Activated CD4-positive, alpha-beta memory T cell treated with anti-CD3 and anti-CD28 coated beads for 36 hours (primary cell): ENCODE data around the gene TMEM72. TPM values are rescaled to one million over a fixed set of nuclear protein-coding genes. Genes with fewer than 3 reads are reported as not detected.

ENCODE experiments used
- CTCF ChIA-PET: fragments of 350-600 bp; sonication (Branson Sonifier 250); formaldehyde crosslinking; loops from one replicate; lab custom pipeline; 2021; ENCODE audit warnings: antibody characterized with exemption, inconsistent platforms; lab: Charles Lee
- POLR2A ChIA-PET: fragments of 350-600 bp; sonication (Branson Sonifier 250); formaldehyde crosslinking; loops from one replicate; lab custom pipeline; 2021; ENCODE audit warnings: antibody characterized with exemption; lab: Charles Lee
- DNase-seq: peaks from one replicate; pipeline ENCODE4 v3.0.0-alpha.2; 2020
- H3K27ac Mint-ChIP-seq: one replicate; pipeline ENCODE4 v1.8.0; 2021; ENCODE audit warnings: mixed read lengths
- H3K27me3 Mint-ChIP-seq: one replicate; pipeline ENCODE4 v1.8.0; 2021; ENCODE audit warnings: mixed read lengths
- H3K36me3 Mint-ChIP-seq: one replicate; pipeline ENCODE4 v1.8.0; 2021; ENCODE audit warnings: mixed read lengths
- H3K4me1 Mint-ChIP-seq: one replicate; pipeline ENCODE4 v1.8.0; 2021; ENCODE audit warnings: low read depth, mixed read lengths
- H3K4me3 Mint-ChIP-seq: one replicate; pipeline ENCODE4 v1.8.0; 2021; ENCODE audit warnings: mild to moderate bottlenecking, mixed read lengths
- H3K9me3 Mint-ChIP-seq: one replicate; pipeline ENCODE4 v1.8.0; 2021; ENCODE audit warnings: mixed read lengths
- intact Hi-C: fragments of 100-400 bp; cut with micrococcal nuclease; formaldehyde crosslinking; loops from one replicate; pipeline ENCODE4 v1.15.1; 2023
- total RNA-seq, 2 experiments: library from RNA; stranded (reverse); gene quantifications; one replicate each; pipeline ENCODE4 v1.2.3, GENCODE V29; 2021

The TMEM72 gene
- total RNA-seq, 2 experiments from 2014 or later: not detected

DNA sequence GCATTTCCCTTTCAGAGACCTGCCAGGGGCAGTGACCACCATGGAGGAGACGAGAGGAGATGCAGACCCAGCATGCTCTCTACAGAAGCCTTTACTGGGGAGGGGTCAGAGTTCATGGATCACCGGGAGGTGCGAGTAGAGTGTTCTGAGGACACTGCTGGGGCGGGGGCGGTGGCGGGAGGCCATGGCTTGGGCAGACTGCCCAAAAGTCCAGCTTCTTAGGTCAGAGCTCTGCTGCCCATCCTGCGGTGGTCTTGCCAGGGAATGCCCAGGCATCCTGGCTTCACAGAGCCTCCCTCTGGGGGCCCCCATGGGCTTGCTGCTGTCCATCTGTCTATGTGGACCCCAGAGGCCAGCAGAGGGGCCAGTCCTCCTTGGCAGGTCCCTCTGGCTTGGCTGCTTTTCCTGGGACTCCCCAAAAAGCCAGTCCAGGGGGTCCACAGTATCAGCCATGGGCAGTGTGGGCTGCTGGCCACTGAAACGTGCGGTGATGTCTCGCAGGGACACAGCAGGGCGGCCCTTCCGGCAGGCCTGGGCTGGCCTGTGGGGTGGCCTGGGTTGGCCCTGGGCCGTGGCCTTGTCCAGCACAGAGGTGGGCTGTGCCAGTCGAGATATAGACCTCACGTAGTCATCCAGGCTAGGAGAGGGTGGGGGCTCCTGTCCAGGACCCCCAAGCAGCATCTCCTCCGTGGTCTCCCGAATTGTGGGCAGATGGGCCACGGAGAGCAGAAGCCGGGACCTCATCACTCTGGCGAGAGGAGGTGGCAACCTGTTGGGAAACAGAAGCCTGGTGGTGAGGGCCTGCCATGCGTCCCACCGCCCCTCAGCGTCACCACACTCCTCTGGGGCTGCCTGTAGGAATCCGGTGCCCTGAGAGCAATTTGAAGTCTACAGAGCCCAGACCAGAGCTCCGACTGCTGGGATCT lies 66.4 kb downstream of the TMEM72 start:
- Mint-ChIP-seq H3K9me3 (no peaks in the 10 kb centered on the region), H3K27ac (no peak overlapping the region), H3K4me1 (peaks cover 2% of the 10 kb centered on the region), H3K27me3 (no peaks in the 10 kb centered on the region), H3K36me3 (no peaks in the 10 kb centered on the region), H3K4me3 (no peak overlapping the region)
- POLR2A ChIA-PET: no interaction called here
- no peak for DNase-seq
- CTCF ChIA-PET: interaction anchor here (1.2 to 2.3 kb wide), 3 partner anchors 10 to 45 kb away, joined by 3 to 15 read pairs (median 8); no protein-coding TSS in a partner anchor
- intact Hi-C loops: no loop called here

DNA sequence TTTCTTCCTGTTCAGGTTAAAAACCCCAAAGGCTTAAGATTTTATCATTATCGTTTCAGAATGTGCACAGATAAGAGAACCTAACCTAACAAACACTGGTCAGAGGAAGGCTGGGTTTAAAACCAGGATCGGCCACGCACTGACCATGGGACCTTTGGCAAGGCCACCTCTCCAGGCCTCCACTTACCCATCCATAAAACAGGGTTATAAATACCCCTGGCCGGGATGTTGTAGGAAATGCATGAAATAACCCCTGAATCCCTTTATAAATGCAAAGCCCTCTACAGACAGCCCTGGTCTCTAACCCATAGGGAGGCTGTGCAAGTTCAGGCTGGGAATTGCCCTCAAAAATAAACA lies 67.1 kb downstream of the TMEM72 start:
- CTCF ChIA-PET: no interaction called here
- Mint-ChIP-seq H3K9me3 (no peaks in the 10 kb centered on the region), H3K4me3 (no peak overlapping the region), H3K4me1 (peaks cover 2% of the 10 kb centered on the region), H3K36me3 (no peaks in the 10 kb centered on the region), H3K27me3 (no peaks in the 10 kb centered on the region), H3K27ac (no peak overlapping the region)
- DNase-seq: no peak
- POLR2A ChIA-PET: no interaction called here
- intact Hi-C loops: no loop called here

DNA sequence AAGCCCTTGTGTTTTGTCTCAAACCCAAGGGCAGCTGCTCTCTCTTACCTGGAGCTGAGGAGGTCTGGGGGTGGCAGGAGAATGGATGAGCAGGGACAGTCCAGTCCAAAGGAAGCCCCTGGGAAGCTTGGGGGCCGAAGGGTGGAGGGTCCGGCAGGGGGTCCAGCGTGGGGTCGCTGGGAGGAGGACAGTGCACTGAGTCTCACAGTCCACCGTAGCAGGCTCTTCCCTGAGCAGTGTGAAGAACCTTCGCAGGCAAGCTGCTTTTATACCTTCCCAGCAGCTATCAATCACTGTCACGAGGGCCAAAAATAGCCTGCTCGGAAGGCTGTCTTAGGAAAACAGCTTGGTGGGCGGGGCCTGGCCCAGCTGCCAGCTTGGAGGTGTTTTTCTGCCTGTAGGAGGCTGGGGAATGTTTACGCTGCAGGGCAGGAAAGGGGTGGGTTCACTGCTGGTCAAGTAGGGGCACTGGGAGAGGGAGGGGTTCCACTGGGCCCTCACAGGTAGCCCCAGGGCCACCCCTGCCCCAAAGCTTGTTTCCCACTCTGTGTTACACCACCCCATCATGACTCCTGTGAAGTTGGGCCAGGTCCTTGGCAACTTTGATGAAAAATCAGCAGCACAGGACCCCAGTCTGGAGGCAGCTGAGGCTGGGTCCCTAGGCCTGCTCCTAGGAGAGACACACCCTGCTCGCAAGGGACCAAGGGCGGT lies 67.6 kb downstream of the TMEM72 start, which contains the start of gene DEPP1:
Gene DEPP1 (minus strand): TSS at position 240 of the 711 bp plus-strand sequence. CDS start 779 bp downstream, outside the sequence.
- POLR2A ChIA-PET: no interaction called here
- Mint-ChIP-seq H3K36me3 (no peaks in the 10 kb centered on the region), H3K4me1 (peaks cover 2% of the 10 kb centered on the region), H3K9me3 (no peaks in the 10 kb centered on the region), H3K4me3 (no peak within 1 kb of the TSS), H3K27me3 (no peaks in the 10 kb centered on the region), H3K27ac (no peak within 1 kb of the TSS)
- peak; percentile 34 for DNase-seq
- CTCF ChIA-PET: interaction anchor here (0.5 kb wide), 2 partner anchors 46 to 339 kb away, joined by 3 read pairs; no protein-coding TSS in a partner anchor
- intact Hi-C loops: no loop called here

DNA sequence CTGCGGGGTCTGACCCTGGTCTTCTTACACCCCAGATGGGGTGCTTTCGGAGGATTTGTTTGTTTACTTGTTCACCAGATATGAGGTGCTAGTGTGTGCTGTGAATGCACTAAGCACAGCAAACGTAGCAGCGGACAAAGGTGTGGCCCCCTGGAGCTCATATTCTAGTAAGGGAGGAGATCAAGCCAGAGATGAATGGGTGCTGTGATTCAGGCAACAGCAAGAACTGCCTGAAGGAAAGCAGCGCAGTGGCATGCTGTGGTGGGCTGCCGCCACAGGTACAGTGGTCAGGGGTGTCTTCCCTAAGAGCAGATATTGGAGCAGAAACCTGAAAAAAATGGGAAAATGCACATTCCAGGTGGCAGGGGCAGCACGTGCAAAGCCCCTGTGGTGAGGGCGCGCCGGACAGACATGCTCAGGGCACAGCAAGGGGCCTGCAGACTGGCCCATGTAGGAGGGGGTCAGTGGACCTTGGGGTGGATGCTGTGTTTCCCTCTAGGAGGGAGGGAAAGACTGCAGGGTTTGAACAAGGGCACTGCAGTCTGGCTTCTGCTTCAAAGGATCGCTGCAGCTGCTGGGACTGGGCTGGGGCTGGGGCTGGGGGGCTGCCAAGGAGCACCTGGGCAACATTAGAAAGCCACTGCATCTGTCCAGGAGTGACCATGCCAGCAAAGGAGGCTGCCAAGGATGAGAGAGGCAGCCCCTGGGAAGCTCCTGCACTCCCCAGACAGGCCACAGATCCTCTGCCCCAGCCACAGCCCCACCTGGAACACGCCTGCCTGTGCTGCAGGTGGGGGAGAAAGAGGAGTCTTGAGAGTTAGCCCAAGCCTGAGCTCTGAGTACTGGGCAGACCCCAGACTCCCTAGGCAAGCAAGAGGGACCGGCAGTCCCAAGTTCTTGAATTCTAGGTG lies 68.4 kb downstream of the TMEM72 start:
- Mint-ChIP-seq H3K4me3 (no peak overlapping the region), H3K36me3 (no peaks in the 10 kb centered on the region), H3K4me1 (peaks cover 2% of the 10 kb centered on the region), H3K9me3 (no peaks in the 10 kb centered on the region), H3K27me3 (no peaks in the 10 kb centered on the region), H3K27ac (no peak overlapping the region)
- ChIA-PET CTCF (interaction anchor here (0.5 to 0.8 kb wide), 2 partner anchors 13 to 47 kb away, joined by 3 read pairs; no protein-coding TSS in a partner anchor), POLR2A (no interaction called here)
- intact Hi-C loops: no loop called here
- DNase-seq: no peak

DNA sequence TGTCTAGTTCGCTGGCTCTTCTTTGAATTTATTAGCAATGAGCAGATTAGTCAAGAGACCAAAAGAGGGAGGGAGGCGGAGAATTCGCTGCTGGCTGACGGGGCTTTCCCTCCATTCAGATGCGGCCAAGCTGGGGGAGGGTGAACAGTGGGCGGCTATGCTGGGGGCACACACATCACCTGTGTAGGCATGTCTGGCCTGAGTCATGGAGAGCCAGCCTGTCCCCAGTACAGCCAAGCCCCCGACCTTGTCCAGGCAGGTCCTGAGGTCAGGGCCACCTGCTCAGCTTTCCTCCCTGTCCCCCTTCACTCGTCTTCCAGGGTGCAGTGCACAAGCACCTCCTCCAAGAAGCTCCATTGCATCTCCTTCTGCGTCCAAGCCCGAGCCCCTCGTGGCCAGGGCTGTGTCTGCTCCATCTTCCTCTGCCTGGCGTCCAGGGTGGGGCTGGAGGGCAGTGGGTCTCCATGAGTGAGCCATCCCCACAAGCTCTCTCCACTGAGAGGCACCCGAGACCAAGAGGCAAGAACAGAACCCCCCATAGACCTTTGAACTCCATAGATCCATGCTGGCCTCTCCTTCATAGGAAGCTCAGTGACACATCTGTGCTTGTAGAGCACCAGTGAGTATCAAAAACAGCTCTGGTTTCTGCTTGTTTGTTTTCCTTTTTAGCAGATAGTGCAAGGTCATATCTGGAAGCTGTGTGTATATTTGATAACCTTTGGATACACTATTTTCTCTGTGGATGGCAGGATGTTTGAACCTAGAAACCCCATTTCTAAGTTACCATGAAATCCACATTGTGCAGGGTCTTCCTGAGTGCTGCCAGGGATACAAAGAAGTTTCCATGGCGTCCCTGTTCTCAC lies 69.4 kb downstream of the TMEM72 start:
- ChIA-PET POLR2A (no interaction called here), CTCF (interaction anchor here (1.1 kb wide), 1 partner anchor 48 kb away, joined by 5 read pairs; no protein-coding TSS in a partner anchor)
- H3K4me1 Mint-ChIP-seq: peaks cover 2% of the 10 kb centered on the region
- intact Hi-C loops: no loop called here
- no peaks in the 10 kb centered on the region for H3K27me3 Mint-ChIP-seq
- H3K27ac Mint-ChIP-seq: no peak overlapping the region
- H3K36me3 Mint-ChIP-seq: no peaks in the 10 kb centered on the region
- no peak for DNase-seq
- H3K4me3 Mint-ChIP-seq: no peak overlapping the region
- no peaks in the 10 kb centered on the region for H3K9me3 Mint-ChIP-seq

DNA sequence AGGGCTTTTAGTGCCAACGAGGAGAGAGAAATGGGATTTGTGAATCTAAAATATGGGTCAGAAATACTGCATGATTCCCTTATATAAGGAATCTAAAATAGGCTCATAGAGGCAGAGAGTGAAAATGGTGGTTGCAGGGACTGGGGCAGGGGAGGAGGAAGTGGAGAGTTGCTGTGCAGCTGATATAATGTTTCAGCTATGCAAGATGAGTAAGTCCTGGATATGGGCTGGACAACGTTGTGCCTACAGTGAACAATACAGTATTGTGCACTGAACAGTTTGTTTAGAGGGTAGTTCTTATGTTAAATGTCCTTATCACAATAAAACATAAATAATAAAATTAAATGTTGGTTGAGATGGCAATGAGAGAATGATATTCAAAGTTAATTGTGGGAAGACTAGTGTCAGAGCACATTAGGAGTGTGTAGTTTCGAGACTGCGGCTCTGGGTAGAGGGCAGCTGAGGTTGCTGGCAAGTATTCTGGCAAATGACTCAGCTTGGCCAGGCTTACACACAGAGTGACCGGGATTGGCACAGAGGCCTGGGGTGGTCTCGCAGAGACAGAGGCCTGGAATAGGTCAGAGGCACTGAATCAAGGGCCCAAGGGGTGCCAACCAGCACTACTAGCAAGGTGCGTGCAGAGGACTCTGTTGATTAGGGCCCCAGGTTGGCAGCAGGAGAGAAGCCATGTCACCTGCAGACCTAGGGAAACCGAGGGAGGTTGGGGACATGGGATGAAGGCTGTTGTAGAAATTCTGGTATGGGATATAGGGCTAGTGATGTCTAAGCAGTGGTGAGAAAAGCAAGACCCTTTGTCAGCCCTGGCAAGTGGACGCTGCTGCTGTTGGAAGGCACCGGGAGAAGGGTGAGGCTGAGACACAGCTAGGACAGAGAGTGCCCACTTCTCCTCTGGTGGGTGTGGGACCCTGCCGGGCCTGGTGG lies 70.3 kb downstream of the TMEM72 start:
- no peaks in the 10 kb centered on the region for H3K36me3 Mint-ChIP-seq
- DNase-seq: no peak
- ChIA-PET CTCF (interaction anchor here (1.1 kb wide), 1 partner anchor 48 kb away, joined by 5 read pairs; no protein-coding TSS in a partner anchor), POLR2A (no interaction called here)
- intact Hi-C loops: no loop called here
- H3K4me1 Mint-ChIP-seq: no peaks in the 10 kb centered on the region
- H3K9me3 Mint-ChIP-seq: no peaks in the 10 kb centered on the region
- no peaks in the 10 kb centered on the region for H3K27me3 Mint-ChIP-seq
- no peak overlapping the region for H3K27ac Mint-ChIP-seq
- no peak overlapping the region for H3K4me3 Mint-ChIP-seq

DNA sequence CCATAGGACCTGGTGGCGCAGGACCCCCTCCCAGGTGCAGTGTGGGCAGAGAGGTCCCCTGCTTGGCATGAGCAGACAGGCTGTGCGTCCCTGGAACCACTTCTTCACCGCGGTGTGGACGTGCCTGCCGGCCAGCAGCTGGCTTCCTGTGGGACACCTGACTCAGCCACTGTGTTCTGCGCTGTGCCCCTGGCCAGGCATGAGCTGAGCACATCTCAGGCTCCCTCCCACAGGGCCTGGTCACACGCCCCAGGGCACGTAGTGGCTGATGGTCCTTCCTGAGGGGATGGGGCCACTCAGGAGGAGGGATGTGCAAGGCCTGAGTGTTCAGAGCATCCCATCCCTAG lies 71.0 kb downstream of the TMEM72 start:
- DNase-seq: no peak
- H3K4me1 Mint-ChIP-seq: no peaks in the 10 kb centered on the region
- no peaks in the 10 kb centered on the region for H3K27me3 Mint-ChIP-seq
- POLR2A ChIA-PET: no interaction called here
- CTCF ChIA-PET: no interaction called here
- H3K4me3 Mint-ChIP-seq: no peak overlapping the region
- no peak overlapping the region for H3K27ac Mint-ChIP-seq
- H3K9me3 Mint-ChIP-seq: no peaks in the 10 kb centered on the region
- intact Hi-C loops: no loop called here
- no peaks in the 10 kb centered on the region for H3K36me3 Mint-ChIP-seq

DNA sequence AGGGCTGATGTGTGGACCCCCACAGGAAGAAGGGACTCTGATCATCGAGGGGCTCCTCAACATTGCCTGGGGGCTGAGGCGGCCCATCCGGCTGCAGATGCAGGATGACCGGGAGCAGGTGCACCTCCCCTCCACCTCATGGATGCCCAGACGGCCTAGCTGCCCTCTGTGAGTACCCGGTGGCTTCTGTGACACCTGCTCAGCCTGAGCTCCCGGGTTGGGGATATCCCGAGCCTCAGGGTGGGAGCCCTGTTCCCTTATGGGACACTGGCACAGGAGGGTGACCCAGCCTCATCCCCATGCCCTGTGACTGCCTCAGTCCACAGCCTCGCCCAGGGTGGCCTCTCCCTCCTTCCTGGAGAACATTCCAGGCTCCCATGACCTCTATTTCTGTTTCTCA lies 71.4 kb downstream of the TMEM72 start:
- Mint-ChIP-seq H3K4me1 (no peaks in the 10 kb centered on the region), H3K9me3 (no peaks in the 10 kb centered on the region), H3K36me3 (no peaks in the 10 kb centered on the region), H3K27me3 (no peaks in the 10 kb centered on the region), H3K27ac (no peak overlapping the region), H3K4me3 (no peak overlapping the region)
- no peak for DNase-seq
- intact Hi-C loops: no loop called here
- ChIA-PET POLR2A (no interaction called here), CTCF (no interaction called here)

DNA sequence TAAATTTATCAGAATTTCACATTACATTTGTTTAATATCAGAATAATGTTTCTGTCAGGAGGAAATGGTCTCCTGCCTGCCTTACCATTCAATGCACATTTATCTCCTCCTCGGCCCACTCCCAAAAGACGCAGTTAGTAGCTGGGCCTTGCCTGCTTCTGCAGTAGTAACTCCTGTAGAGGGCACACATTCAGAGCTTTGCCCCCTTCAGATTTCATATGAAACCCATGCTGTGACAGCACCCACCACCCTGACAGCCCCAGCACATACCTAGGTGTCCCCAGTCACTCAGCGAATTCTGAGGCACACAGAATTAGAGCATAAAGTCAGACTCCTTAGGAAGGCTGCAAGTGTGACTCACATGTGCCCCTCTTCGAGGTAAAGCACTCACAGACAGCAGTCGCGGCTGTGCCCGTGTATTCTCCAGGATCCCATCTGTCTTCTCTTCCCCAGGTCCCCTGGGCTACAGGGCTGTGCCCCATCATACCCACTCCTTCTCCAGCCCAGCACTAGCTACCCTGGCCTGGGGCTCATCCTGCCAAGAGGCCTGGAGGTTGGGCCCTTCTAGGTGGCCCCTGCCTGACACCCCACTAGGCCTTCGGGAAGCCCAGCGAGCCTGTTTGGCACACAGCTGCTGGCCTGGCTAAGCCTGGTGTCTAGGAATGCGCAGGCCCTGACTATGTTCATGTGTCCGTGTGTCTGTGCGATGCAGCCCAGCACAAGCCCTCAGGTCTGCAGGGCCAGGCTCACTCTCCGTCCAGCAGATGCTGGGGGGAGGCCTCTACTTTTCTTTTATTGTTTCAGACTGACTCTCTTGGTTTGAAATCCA lies 72.1 kb downstream of the TMEM72 start:
- Mint-ChIP-seq H3K4me1 (no peaks in the 10 kb centered on the region), H3K4me3 (no peak overlapping the region), H3K27me3 (no peaks in the 10 kb centered on the region), H3K36me3 (no peaks in the 10 kb centered on the region), H3K9me3 (no peaks in the 10 kb centered on the region), H3K27ac (no peak overlapping the region)
- DNase-seq: no peak
- ChIA-PET POLR2A (no interaction called here), CTCF (no interaction called here)
- intact Hi-C loops: no loop called here

DNA sequence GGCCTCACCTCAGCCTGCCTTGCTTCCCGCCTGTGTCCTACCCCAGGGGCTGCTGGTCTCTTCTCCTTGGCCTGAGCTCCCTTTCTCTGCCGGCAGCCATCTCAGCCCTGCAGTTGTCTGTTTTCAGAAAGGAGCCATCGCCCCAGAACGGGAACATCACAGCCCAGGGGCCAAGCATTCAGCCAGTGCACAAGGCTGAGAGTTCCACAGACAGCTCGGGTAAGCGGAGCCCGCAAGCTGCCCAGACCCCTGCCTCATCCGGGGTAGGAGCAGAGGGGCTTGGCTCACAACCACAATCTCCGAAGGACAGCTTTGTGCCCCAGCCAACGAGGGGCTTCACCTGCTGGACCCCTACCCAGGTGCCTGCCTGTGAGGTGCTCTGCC lies 72.8 kb downstream of the TMEM72 start:
- CTCF ChIA-PET: no interaction called here
- DNase-seq: no peak
- intact Hi-C loops: no loop called here
- Mint-ChIP-seq H3K27me3 (peaks cover 2% of the 10 kb centered on the region), H3K27ac (no peak overlapping the region), H3K4me1 (no peaks in the 10 kb centered on the region), H3K36me3 (no peaks in the 10 kb centered on the region), H3K4me3 (no peak overlapping the region), H3K9me3 (no peaks in the 10 kb centered on the region)
- POLR2A ChIA-PET: no interaction called here
